IMR-90 (cell line): ENCODE results near the gene SLC9A9. TPM values are rescaled to one million over a fixed set of nuclear protein-coding genes. Genes with fewer than 3 reads are reported as not detected.

Experiments used
- ATAC-seq: fragments of 200-7000 bp; cut with Tn5 transposase; 2 replicates; pipeline ENCODE4 v1.9.1; 2020; ENCODE audit warnings: low read depth, mild to moderate bottlenecking, moderate library complexity
- BruUV-seq: library from RNA; stranded (reverse); fragments of 400-500 nt; replicated peaks from 2 replicates; lab custom pipeline; 2021; lab: Mats Ljungman, UMichigan
- CTCF ChIA-PET: fragments of 300-600 bp; formaldehyde crosslinking; extraction: SDS; loops from one replicate; lab custom pipeline; 2021; ENCODE audit warnings: antibody characterized with exemption; lab: Yijun Ruan, JAX
- POLR2A ChIA-PET: fragments of 300-600 bp; sonication (Branson Sonifier 250); formaldehyde crosslinking; loops from one replicate; lab custom pipeline; 2022; ENCODE audit warnings: antibody characterized with exemption; ENCODE audit not compliant: unreplicated experiment; lab: Charles Lee
- DNase-seq: peaks from one replicate; pipeline ENCODE4 v3.0.0; 2013
- H2AFZ ChIP-seq: replicated peaks from 2 replicates; pipeline ENCODE3; 2013; ENCODE audit warnings: low read length, mild to moderate bottlenecking; ENCODE audit not compliant: poor library complexity
- H2AK5ac ChIP-seq: 2 replicates; pipeline ENCODE4 v1.6.1; 2013; ENCODE audit warnings: low read depth, low read length, inconsistent platforms
- H2AK9ac ChIP-seq: replicated peaks from 2 replicates; pipeline ENCODE3; 2013; ENCODE audit warnings: mild to moderate bottlenecking, low read depth, low read length, moderate library complexity; ENCODE audit not compliant: poor library complexity
- H2BK120ac ChIP-seq: 2 replicates; pipeline ENCODE4 v1.6.1; 2013; ENCODE audit warnings: low read depth, low read length, inconsistent platforms
- H2BK15ac ChIP-seq: 3 replicates; pipeline ENCODE4 v1.6.1; 2013; ENCODE audit warnings: low read depth, low read length, inconsistent platforms
- H2BK20ac ChIP-seq: 2 replicates; pipeline ENCODE4 v1.6.1; 2013; ENCODE audit warnings: low read depth, mild to moderate bottlenecking, inconsistent platforms, low read length, moderate library complexity
- H2BK5ac ChIP-seq: 2 replicates; pipeline ENCODE4 v1.6.1; 2013; ENCODE audit warnings: mild to moderate bottlenecking, low read depth, low read length, inconsistent platforms; ENCODE audit not compliant: poor library complexity, severe bottlenecking
- H3K14ac ChIP-seq: replicated peaks from 2 replicates; pipeline ENCODE4 v1.6.1; 2013; ENCODE audit warnings: low read depth, low read length, inconsistent platforms
- H3K18ac ChIP-seq: 2 replicates; pipeline ENCODE4 v1.6.1; 2013; ENCODE audit warnings: low read depth, low read length, control low read depth
- H3K23ac ChIP-seq: 2 replicates; pipeline ENCODE4 v1.6.1; 2013; ENCODE audit warnings: low read depth, low read length, inconsistent platforms
- H3K27ac ChIP-seq: 2 replicates; pipeline ENCODE4 v1.5.1; 2013; ENCODE audit warnings: mild to moderate bottlenecking, control low read depth, low read length; ENCODE audit not compliant: insufficient read depth
- H3K27me3 ChIP-seq: 2 replicates; pipeline ENCODE4 v1.6.1; 2013; ENCODE audit warnings: low read length; ENCODE audit not compliant: control insufficient read depth, insufficient read depth
- H3K36me3 ChIP-seq: 2 replicates; pipeline ENCODE4 v1.6.1; 2013; ENCODE audit warnings: low read length, mixed read lengths; ENCODE audit not compliant: control insufficient read depth, insufficient read depth
- H3K4ac ChIP-seq: 2 replicates; pipeline ENCODE4 v1.6.1; 2013; ENCODE audit warnings: low read depth, low read length, inconsistent platforms
- H3K4me1 ChIP-seq: 2 replicates; pipeline ENCODE4 v1.6.1; 2013; ENCODE audit warnings: low read length, mixed read lengths; ENCODE audit not compliant: control insufficient read depth, insufficient read depth
- H3K4me2 ChIP-seq: 2 replicates; pipeline ENCODE4 v1.6.1; 2013; ENCODE audit warnings: low read depth, mild to moderate bottlenecking, control low read depth, low read length, moderate library complexity
- H3K4me3 ChIP-seq: 2 replicates; pipeline ENCODE4 v1.5.1; 2013; ENCODE audit warnings: low read depth, mild to moderate bottlenecking, control low read depth, low read length, moderate library complexity; ENCODE audit not compliant: insufficient read depth
- H3K56ac ChIP-seq: 2 replicates; pipeline ENCODE4 v1.6.1; 2013; ENCODE audit warnings: low read length, inconsistent platforms; ENCODE audit not compliant: insufficient read depth; ENCODE audit errors: extremely low read depth
- H3K79me1 ChIP-seq, 2 experiments: 2 replicates each; pipeline ENCODE4 v1.6.1; 2013; ENCODE audit warnings: low read length in 2 of 2, inconsistent platforms in 1 of 2, low read depth in 1 of 2
- H3K9ac ChIP-seq: 2 replicates; pipeline ENCODE4 v1.6.1; 2013; ENCODE audit warnings: low read depth, low read length, control low read depth
- H3K9me1 ChIP-seq: 2 replicates; pipeline ENCODE4 v1.6.1; 2013; ENCODE audit warnings: low read length, inconsistent platforms; ENCODE audit not compliant: insufficient read depth
- H3K9me3 ChIP-seq: 2 replicates; pipeline ENCODE4 v1.6.1; 2013; ENCODE audit warnings: low read length; ENCODE audit not compliant: control insufficient read depth, insufficient read depth
- H4K20me1 ChIP-seq: 2 replicates; pipeline ENCODE4 v1.6.1; 2013; ENCODE audit warnings: low read length, inconsistent platforms; ENCODE audit not compliant: insufficient read depth
- H4K5ac ChIP-seq: 2 replicates; pipeline ENCODE4 v1.6.1; 2013; ENCODE audit warnings: mild to moderate bottlenecking, low read depth, low read length, control low read depth
- H4K8ac ChIP-seq, 2 experiments: 2 replicates each; pipeline ENCODE4 v1.6.1; 2013; ENCODE audit warnings: low read depth in 2 of 2, low read length in 2 of 2, control low read depth in 1 of 2, inconsistent platforms in 1 of 2
- H4K91ac ChIP-seq: 2 replicates; pipeline ENCODE4 v1.6.1; 2013; ENCODE audit warnings: low read depth, low read length, inconsistent platforms; ENCODE audit not compliant: insufficient read depth
- CEBPB ChIP-seq: IDR thresholded peaks from 2 replicates; pipeline ENCODE4 v1.6.1; 2012; ENCODE audit warnings: low read depth, low read length, improper control_type of control experiment
- RCOR1 ChIP-seq: IDR thresholded peaks from 2 replicates; pipeline ENCODE4 v1.6.1; 2012; ENCODE audit warnings: mild to moderate bottlenecking, low read length, improper control_type of control experiment; ENCODE audit not compliant: insufficient replicate concordance
- WGBS, 2 experiments: methylation state at CpG; one replicate each; pipeline versions ENCODE4 v1.1.5 to v1.1.7; 2013; ENCODE audit warnings: missing lambda C conversion rate in 2 of 2; ENCODE audit not compliant: insufficient read length in 1 of 2; ENCODE audit errors: extremely low coverage in 2 of 2; 5-methylcytosine and 5-hydroxymethylcytosine counted together
- dilution Hi-C: fragments of 300-500 bp; cut with HindIII; formaldehyde crosslinking; loops from one replicate; pipeline ENCODE4 v1.14.3; 2018; ENCODE audit warnings: low sequenced_read_pairs; ENCODE audit not compliant: unreplicated experiment
- in situ Hi-C: fragments of 300-500 bp; cut with MboI; formaldehyde crosslinking; loops from 3 replicates; pipeline ENCODE4 v1.14.3; 2019; ENCODE audit warnings: low sequenced_read_pairs, inconsistent platforms, mixed read lengths
- intact Hi-C: fragments of 100-400 bp; cut with micrococcal nuclease; formaldehyde crosslinking; loops from 2 replicates; pipeline ENCODE4 v1.10.0; 2022
- polyA plus RNA-seq, 3 experiments: library from polyadenylated mRNA; depleted of rRNA; stranded (reverse); fragments of >200 nt; gene quantifications; 2 replicates each; pipeline ENCODE4 v1.2.3, GENCODE V29; 2012; ENCODE audit warnings: low replicate concordance in 1 of 3
- total RNA-seq: library from RNA; depleted of rRNA; stranded (reverse); fragments of >200 nt; gene quantifications from 2 replicates; pipeline ENCODE4 v1.2.3, GENCODE V29; 2012

Gene SLC9A9
- total and polyA plus RNA-seq, 2 of the 4 experiments (the other 2 are of a cell fraction), result 1.4 to 2.3 TPM

DNA sequence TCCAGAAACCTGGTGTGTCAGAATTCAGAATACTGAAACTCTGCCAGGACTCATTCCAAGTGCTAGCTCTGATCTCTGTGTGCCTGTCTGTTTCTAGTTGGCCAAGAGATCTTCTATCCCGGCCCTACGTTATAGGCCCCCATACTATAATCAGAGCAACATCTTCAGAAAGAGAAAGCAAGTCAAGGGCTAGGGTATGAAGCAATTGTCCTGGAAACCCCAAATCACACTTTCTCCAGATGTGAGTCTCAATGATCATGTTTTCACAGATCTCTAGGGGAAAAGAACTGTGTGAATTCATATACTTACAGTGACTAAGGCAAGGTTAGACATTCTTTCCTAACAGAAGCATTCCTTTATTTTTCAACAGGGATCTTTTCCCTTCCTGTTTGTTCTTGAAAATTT lies 309.7 kb downstream of the SLC9A9 start:
- no peak overlapping the region for H2BK5ac ChIP-seq
- H3K4ac ChIP-seq, result no peak overlapping the region
- H3K27me3 ChIP-seq, result no peaks in the 10 kb centered on the region
- H4K8ac ChIP-seq, result no peak overlapping the region
- no peak overlapping the region for H3K9ac ChIP-seq
- WGBS, 2 experiments, result no CpG with 5 or more reads among the region's 2 CpGs
- H2BK120ac ChIP-seq, result no peak overlapping the region
- peak; percentile 55 for ATAC-seq
- no peaks in the 10 kb centered on the region for H3K36me3 ChIP-seq
- no peak overlapping the region for H3K4me3 ChIP-seq
- intact Hi-C loops, result no loop called here
- H2BK20ac ChIP-seq, result no peak overlapping the region
- peak; percentile 36 for DNase-seq
- no peaks in the 10 kb centered on the region for H3K4me1 ChIP-seq
- H3K14ac ChIP-seq, result no peak overlapping the region
- no peaks in the 10 kb centered on the region for H3K9me3 ChIP-seq
- H2AFZ ChIP-seq, result no peak overlapping the region
- in situ Hi-C loops, result no loop called here
- no peak overlapping the region for H3K23ac ChIP-seq
- BruUV-seq, result no TSS peak
- POLR2A ChIA-PET, result no interaction called here
- no peak overlapping the region for H3K56ac ChIP-seq
- dilution Hi-C loops, result no loop called here
- no peak overlapping the region for H2AK5ac ChIP-seq
- H4K20me1 ChIP-seq, result no peaks in the 10 kb centered on the region
- H4K91ac ChIP-seq, result no peak overlapping the region
- TF ChIP-seq CEBPB, result peak; percentile 52
- no peak for TF ChIP-seq RCOR1
- H3K9me1 ChIP-seq, result no peaks in the 10 kb centered on the region
- no peak overlapping the region for H2BK15ac ChIP-seq
- no peak overlapping the region for H3K18ac ChIP-seq
- no peaks in the 10 kb centered on the region for H3K79me1 ChIP-seq
- H3K27ac ChIP-seq, result no peak overlapping the region
- H4K5ac ChIP-seq, result no peak overlapping the region
- H2AK9ac ChIP-seq, result no peak overlapping the region
- no peak overlapping the region; the same call in 1 of the 2 replicates for H3K4me2 ChIP-seq
- CTCF ChIA-PET, result no interaction called here
